HS-5 (cell line): ENCODE data around the gene GNG2.
A peak's percentile ranks its signal among the peaks of the same experiment; 100 is the strongest.

Source experiments
- DNase-seq: peaks from one replicate; pipeline ENCODE4 v3.0.0-alpha.2; 2012; ENCODE audit warnings: low read depth

Gene GNG2

DNA sequence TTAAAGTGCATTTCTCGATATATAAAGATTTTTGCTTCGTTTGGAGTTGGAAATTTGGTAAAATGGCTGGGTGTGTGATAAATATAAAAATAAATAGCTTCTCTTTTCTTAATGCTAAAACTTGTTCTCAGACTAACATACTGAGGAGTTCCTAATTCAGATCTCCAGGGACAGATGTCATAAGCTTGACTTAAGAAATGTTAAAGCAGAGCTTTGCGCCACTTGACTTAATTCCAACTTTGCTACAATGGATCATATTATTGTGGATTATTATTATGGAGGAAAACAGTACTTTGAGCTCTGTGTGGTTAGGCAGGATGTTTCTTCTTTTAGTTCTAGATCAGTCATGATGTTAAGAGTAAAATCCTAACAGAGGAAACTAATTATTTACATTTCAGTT lies 33.8 kb downstream of the GNG2 start:
- DNase-seq = no peak

DNA sequence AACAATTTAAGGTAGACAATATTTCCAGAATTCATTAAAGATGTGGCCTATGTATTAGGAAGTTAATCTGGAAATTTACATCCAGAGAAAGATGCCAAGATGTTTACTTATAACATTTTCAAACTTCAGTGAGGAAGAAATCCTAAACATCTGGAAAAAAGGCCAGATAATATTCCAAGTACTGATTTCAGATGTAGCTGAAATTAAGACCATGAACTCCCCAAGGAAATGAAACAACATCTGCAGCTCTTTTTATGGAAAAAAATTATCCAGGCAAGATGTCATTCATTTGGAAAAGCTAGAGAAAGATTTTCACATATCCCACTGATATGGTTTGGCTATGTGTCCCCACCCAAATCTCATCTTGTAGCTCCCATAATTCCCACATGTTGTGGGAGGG lies 35.0 kb downstream of the GNG2 start:
- no peak for DNase-seq

DNA sequence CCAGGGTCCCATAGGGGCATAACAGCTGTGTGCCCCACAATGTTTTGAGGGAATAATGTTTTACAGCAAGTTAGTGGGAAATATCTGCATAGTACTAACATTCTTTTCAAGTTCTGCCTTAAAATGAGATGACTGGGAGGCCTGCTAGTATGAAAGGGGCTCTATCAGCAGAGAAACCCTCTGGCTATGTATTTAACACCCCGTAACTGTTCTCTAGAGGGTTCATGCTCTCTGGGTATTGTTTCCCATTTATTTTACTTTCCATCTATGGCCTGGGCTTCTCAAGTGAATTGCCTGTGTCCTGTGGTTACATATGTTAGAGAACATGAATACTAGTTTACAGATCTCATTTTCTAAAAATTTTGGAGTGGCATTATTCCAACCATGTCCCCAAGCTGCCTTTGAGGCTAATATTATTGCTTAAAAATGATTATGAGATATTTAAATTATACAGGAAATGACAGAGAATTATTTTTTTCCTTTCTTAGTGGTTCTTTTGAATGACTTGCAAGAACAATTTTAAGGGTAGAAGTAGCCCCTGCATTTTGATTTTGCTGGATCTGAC lies 37.5 kb downstream of the GNG2 start:
- no peak for DNase-seq

DNA sequence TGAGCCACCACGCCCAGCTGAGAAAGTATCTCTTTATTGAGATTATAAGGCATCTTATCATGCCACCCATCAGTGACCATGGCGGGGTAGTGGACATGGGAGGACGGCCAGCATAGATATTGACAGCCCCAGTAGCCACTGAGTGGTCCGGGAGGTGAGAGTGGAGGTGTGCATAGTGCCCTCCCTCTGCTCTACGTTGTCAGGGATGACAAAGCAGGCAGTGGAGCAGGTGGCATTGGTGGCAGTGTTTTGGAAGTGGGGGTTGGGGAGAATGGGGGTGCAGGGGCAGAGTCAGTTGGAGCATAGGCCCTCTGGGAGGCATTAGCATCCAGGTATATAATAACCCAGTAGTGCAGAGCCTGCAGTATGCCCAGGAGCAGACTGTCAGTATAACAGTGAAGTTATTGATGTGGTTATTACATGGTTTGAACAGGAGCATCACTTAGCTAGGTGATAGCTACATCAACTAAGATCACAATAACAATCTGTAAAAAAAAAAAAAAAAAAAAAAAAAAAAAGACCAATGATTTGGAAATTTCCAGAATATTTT lies 41.1 kb downstream of the GNG2 start:
- DNase-seq = no peak

DNA sequence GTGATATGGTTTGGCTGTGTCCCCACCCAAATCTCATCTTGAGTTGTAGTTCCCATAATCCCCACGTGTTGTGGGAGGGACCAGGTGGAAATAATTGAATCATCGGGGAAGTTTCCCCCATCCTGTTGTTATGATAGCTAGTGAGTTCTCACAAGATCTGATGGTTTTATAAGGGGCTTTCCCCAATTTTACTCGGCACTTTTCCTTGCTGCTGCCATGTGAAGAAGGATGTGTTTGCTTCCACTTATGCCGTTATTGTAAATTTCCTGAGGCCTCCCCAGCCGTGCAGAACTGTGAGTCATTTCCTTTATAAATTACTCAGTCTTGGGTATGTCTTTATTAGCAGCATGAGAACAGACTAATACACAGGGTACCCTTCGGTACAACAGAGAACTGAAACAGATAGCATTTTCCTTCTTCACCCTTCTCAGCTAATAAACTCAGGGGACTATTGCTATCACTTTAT lies 45.3 kb downstream of the GNG2 start:
- peak; percentile 49 for DNase-seq

DNA sequence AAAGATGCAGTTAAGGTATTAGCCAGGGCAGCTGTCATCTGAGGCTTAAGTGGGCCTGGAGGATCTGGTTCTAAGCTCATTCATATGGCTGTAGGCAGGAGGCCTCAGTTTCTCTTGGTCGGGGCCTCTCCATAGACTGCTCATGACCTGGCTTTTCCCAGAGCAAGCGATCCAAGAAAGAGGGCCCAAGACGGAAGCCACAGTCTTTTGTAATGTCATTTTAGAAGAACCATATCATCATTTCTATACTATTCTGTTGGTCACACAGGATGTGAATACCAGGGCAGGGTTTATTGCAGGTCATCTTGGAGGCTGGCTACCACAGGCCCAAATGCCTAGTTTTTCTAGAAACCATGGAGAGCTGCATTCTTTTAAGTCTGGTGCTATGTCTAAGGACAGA lies 47.7 kb downstream of the GNG2 start:
- no peak for DNase-seq

DNA sequence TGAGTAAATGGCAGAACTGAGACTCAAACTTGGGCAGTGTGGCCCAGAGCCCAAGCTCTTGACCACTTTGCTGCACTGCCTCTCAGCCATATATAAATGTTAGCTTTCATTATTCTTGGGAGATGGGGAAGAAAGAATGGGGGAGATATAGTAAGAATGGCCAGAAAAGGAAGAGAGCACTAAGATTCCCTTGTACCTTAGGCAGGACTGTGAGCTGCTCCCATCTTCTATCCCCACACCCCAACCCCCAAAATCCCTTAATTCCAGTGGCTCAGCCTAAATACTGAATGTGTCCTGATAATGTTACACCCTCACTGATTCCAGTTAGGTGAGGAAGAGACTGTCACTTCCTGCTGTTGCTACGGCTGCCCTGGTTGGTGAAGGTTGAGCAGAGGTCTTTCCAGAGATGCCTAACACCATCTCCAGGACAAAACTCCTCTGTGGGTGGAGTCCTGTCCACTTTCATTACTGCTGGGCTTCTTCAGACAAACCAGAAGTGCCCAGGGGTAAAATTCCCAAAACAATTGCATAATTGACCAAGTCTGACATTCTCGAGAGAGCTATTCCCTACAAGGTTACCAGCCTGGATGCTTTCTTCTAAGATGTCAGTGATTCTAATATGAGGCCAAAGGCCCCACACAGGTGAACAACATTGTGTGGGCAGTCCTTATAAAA lies 51.8 kb downstream of the GNG2 start:
- no peak for DNase-seq

DNA sequence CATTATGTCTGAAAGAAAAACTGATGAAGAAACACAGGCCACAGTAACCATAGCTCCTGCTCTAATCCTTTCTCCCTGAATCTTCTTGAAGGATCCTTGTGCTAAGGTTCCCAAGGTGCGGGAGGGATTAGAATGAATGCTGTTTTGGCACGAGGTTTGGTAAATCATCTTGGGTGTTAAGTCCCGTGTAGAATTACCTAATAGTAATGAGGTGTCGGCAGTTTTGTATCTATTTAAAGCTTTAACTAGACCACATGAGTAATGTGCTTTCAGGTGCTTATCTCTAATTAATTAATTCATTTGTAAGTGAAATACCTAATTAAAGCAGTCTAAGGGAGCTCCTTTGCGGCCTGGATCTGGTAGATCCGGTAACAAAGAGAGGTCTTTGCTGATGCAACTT lies 53.9 kb downstream of the GNG2 start:
- no peak for DNase-seq

DNA sequence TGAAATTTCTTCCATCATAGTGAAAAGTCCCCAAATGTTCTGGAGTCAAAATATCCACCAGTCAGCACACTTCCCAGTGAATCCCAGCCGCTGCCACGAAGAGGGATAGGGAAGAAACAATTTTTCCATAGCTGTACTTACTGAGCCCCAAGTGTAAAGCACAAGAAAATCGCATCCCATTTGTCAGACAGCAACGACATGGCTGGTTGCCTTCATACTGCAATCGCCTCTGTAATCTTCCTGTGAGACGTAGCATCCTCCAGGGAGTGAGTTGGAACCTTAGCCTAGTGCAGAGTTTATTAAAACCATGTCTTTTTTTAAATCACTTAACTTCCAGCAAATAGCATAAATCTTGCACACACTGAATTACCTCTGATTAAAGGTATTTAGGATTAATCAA lies 56.8 kb downstream of the GNG2 start:
- no peak for DNase-seq

DNA sequence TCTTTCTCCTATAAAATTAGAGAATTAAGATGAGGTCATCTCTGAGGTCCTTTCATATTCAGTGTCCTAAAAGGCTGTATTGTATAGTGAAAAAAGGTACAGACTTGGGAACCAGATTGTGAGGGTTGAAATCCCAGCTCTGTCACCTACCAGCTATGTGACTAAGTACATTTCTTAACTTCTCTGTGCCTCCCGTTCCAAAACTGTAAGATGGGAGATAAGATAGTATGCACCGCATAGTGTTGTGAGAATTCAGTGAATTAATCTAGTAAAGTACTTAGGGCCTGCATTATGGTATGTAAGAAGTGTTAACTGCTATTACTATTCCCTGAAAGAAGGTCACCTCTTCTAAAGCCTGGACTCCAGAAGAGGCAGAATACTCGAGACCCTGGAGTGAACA lies 60.6 kb downstream of the GNG2 start:
- DNase-seq = no peak

DNA sequence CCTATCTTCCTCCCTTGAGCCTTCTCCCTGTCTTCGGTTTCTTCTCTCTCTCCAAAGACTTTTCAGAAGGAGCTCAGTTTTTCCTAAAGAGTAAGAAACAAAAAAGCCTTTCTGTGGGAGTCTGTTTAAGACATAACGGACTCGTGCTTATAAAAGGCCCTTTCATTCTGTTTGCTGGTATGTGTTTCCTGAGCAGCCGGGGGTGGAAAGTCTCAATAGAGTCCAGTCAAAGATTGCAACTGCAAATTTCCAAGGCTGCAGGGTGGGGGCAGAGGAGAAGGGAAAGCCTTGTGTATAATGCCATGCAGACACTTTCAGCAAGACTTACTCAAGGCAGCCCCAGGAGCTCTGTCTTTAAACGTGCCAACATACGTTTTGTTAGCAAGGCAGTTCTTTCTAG lies 62.2 kb downstream of the GNG2 start:
- no peak for DNase-seq

DNA sequence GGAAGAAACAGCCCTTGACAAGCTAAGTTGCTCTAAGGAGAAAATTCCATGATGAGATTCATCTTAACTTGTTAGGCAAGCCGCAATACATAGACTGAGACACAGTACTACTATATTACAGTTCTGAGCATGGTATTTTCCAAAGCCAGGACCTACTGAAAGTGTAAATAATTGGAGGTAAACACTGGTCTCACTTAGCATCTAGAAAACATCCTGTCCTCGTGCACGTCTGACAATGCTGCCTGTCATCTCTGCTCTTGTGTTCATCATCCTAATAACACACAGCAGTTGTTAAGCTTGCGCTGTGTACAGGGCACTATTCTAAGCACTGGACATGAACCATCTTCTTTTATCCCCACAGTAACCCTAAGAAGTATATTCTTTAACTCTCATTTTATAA lies 64.2 kb downstream of the GNG2 start:
- no peak for DNase-seq

DNA sequence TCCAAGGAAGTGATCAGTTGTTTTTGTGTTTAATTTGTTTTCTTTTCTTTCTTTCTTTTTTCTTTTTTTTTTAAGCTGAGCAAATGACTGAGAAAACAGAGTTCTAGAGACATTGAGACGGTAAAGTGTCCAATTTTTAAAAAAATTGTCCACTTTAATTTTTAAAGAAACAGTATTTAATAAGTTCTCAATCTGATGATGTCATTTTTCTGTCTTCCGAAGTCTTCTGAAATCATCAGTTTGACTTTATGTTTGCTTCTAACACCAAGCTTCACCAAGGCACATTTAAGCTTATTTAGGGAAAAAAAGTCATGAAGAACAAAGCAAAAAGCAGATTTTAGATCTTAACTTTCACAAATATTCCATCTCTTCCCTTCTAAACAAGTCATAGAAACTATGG lies 65.6 kb downstream of the GNG2 start:
- no peak for DNase-seq

DNA sequence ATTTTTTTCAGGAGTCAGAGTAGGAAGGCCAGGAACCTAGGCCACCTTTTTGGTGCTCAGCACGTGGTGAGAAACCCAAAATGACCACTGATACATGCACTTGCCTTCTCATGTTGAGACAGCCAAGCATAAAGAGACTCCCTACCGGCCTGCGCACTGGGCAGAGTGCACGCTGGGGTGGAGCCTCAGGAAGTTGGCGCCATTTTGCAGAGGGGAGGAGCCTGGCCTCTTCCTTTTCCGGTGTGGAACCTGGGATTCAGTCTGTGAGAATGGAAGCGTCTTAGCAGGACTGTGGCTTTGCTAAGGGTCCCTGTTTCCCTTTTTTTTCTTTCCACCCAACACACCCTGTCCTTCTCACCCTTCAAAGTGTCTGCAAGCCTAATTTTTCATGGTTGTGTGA lies 66.0 kb downstream of the GNG2 start:
- DNase-seq = no peak

DNA sequence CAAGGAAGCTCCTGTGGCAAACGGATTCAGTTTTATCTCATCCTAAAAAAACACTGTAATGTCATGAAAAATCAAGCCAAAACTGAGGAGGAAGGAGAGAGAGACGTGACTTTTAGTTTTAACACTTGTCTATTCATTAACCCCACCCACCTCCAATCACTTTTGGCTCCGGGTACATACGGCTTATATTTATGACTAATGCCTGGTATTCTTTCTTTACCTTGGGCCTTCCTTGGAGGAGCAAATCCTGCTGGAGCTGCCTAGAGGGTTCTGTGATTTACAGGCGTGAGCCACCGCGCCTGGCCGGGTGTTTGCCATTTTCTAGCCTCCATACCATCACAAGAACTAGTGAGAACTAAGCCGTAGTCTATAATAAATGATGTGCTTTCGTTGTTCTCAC lies 68.2 kb downstream of the GNG2 start:
- DNase-seq = no peak

DNA sequence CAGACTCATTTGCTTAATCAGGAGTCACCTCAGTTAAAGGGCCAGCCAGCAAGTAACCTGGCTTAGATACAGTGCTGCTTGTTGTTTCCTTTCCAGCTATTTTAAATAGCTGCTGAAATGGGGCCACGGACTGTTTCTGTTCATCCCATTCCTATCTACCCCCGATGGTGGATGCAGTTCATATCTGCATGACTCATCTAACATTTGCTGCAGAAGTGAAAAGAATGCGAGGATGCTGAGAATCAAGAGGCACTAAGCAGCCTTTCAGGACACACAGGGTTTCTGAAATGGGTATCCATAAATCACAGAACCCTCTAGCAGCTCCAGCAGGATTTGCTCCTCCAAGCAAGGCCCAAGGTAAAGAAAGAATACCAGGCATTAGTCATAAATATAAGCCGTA lies 68.8 kb downstream of the GNG2 start:
- DNase-seq = no peak

DNA sequence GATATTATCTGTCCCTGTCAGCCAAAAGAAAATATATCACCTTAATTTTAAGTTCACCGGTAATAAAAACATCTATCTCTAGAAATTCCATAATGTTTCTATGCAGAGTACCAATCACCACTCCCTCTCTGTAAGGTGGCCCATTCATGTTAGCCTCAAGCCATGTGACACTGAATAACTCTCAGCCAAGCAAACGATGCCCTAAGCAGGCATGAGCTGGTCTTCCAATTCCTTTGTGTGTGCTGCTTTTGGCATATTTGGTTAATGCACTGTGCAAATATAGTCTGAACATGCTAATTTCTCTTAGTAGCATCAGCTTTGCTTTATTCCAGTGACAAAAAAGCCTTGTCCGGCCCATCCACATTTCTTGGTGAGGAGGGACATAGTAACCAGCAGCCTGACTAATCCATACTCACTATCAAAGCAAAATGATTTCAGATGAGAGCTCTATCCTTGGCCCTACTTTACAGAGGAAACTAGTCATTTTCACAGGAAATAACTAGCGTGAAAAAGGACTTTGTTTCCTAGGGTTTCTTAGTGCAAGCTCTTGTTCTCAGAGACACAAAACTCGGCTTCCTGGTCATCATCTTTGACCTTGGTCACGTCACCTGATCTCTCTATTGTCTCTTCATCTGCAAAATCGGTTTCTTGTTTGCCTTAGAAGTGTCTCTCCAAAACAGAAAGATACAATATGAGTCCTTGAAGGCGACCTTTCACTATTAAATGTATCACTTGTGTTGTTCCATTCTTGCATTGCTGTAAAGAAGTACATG lies 69.7 kb downstream of the GNG2 start:
- DNase-seq = no peak

DNA sequence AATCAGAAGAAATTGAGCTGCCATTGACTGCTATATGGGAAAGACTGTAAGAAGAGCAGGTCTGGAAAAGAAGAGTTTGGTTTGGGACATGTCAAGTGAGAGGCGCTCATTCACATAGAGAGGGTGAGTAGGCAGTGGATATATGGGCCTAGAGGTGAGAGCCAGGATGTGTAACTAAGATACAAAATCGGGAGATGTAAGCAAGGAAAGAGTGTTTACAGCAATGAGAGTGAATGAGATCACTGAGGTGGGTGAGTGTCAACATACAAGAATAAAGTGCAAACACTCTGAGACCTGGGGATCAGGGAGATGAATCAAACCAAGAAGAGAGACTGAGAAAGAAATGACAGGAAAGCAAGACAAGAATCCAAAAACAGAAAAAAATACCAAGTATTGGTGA lies 70.9 kb downstream of the GNG2 start:
- DNase-seq = no peak

DNA sequence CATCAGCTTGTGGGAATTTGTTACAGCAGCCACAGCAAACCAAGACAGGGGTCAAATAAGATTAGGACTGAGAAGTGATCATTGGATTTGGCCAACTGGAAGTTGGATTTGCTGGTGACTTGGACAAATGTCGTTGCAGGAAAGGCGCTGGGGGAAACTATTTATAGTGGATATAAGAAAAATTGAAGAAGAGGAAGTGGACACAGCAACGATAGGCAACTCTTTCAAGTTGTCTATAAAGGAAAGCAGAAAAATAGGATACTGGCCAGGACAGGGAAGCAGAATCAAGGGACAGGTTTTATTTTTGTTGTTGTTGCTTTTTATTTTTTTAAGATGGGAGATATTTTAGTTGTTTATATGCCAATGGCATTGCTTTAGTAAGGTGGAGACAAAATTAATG lies 72.8 kb downstream of the GNG2 start:
- DNase-seq = no peak

DNA sequence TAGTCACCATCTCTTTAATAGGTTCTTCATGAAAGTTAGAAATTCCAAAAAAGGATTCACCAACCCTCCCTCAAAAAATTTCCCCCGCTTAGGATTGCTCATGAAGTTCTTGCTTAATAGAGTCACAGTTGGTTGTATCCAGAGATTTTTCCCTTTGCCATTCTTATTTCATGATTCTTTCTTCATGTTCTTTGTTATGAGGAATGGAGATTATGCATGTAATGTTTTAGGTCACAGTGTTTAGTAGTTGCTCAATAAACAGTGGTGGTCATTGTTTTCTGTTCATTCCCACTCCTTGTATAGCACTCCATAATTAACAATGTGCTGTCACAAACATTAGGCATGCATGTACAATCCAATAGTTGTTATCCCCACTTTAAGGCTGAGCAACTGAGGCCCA lies 77.7 kb downstream of the GNG2 start:
- no peak for DNase-seq

DNA sequence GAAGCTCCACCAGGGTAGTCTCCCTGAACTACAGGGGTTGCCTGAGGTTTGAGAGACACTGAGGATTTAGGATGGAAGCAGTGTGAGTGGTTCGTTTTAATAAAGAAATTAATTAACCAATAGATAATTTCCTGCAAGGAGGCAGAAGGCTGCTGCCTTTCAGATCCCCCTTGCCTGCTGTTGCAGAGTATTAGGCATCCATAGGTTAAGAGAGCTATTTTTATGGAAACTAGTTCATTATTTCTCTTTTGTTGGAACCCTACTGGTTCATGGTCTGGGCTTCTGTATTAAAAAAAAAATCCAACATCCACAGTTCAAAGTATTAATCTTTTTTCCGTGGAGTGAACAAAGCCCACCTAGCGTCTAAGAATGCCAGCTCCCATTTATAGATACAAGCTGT lies 78.4 kb downstream of the GNG2 start:
- DNase-seq = no peak

DNA sequence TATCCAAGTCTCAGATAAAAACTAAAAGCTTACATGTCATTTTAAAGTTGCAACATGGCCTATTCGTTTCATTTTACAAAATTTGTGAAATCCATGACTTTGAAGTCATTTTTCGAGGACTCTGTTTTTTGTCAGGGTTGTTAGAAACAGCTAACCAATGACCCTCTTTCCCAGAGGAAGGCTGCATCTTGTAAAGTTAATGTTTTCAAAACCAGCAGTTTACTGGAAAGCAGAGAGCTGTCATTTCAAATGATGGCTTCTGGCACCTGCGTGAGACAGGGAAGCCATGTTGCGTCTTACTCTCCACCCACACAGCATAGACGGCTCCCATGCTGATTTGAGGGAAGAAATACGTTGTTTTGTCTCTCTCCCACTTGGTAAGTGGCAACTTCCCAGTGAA lies 78.8 kb downstream of the GNG2 start:
- DNase-seq = no peak

DNA sequence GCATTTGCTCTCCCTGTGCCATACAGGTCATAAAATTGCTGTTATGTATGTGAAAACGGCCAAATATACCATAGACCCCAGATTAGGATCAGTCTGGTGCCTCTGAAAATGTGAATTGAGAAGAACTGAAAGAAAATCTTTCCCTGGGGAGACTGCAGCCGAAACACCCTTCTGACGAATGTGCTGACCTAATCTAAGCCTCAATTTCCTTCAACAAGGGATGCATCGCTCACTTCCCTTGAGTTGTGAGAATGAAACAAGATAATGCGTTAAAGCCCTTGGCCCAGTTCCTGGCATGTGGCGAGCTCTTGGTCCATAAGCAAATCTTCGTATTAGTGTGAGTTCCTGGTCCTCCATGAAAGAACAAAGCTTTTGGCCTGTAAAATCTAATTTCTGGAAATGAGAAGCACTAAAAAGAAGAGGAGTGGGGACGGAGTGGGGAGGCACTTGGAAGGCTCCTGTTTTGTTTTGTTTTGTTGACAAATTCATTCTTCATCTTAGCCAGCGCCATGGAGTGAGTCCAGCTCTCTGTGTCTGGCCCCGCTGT lies 79.4 kb downstream of the GNG2 start:
- no peak for DNase-seq
